ENCODE results near the gene AGRN. TPM values are rescaled to one million over a fixed set of nuclear protein-coding genes. Genes with fewer than 3 reads are reported as not detected.

Gene AGRN
- total RNA-seq, 3 donors from 2014 or later = 32.0 to 54.4 (median 40.6) TPM

- no peak overlapping the region for H3K4me3 ChIP-seq
- TF ChIP-seq, protein P1, sequence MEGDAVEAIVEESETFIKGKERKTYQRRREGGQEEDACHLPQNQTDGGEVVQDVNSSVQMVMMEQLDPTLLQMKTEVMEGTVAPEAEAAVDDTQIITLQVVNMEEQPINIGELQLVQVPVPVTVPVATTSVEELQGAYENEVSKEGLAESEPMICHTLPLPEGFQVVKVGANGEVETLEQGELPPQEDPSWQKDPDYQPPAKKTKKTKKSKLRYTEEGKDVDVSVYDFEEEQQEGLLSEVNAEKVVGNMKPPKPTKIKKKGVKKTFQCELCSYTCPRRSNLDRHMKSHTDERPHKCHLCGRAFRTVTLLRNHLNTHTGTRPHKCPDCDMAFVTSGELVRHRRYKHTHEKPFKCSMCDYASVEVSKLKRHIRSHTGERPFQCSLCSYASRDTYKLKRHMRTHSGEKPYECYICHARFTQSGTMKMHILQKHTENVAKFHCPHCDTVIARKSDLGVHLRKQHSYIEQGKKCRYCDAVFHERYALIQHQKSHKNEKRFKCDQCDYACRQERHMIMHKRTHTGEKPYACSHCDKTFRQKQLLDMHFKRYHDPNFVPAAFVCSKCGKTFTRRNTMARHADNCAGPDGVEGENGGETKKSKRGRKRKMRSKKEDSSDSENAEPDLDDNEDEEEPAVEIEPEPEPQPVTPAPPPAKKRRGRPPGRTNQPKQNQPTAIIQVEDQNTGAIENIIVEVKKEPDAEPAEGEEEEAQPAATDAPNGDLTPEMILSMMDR (IDR thresholded peaks at IDR 0.05) = no peak
- H3K36me3 ChIP-seq (ENCODE audit: low read depth) = no peaks in the 10 kb centered on the region
- DNase-seq (no peak), ATAC-seq (no peak)
- H3K9me3 ChIP-seq = no peaks in the 10 kb centered on the region
- peaks cover 11% of the 10 kb centered on the region for H3K4me1 ChIP-seq (ENCODE audit: low read depth)
- intact Hi-C loops (cut with DNase I, micrococcal nuclease) = loop anchor here in 1 of 2 donors (10.0 kb wide), 1 partner anchor 85 kb away; the partner anchor contains the start of gene PERM1
Observed at GRCh38 chr1:1069711-1070676, 50.1 kb downstream of the AGRN start.

- ATAC-seq (no peak), DNase-seq (no peak)
- TF ChIP-seq, protein P1 (IDR thresholded peaks at IDR 0.05) = no peak
- H3K9me3 ChIP-seq = no peaks in the 10 kb centered on the region
- H3K36me3 ChIP-seq (ENCODE audit: low read depth) = no peaks in the 10 kb centered on the region
- intact Hi-C loops (cut with DNase I, micrococcal nuclease) = no loop called here
- H3K4me1 ChIP-seq (ENCODE audit: low read depth) = peaks cover 11% of the 10 kb centered on the region
- no peak overlapping the region for H3K4me3 ChIP-seq
Observed at GRCh38 chr1:1071486-1072298, 51.8 kb downstream of the AGRN start.

GRCh38 chr1:1072299-1072848 lies 52.5 kb downstream of the AGRN start:
- intact Hi-C loops (cut with DNase I, micrococcal nuclease) = no loop called here
- H3K9me3 ChIP-seq = no peaks in the 10 kb centered on the region
- H3K4me1 ChIP-seq (ENCODE audit: low read depth) = peaks cover 11% of the 10 kb centered on the region
- H3K36me3 ChIP-seq (ENCODE audit: low read depth) = no peaks in the 10 kb centered on the region
- ATAC-seq = no peak
- TF ChIP-seq, protein P1 (IDR thresholded peaks at IDR 0.05) = no peak
- H3K4me3 ChIP-seq = no peak overlapping the region
- DNase-seq = no peak

GRCh38 chr1:1072849-1073742 lies 53.2 kb downstream of the AGRN start:
- peaks cover 10% of the 10 kb centered on the region for H3K4me1 ChIP-seq (ENCODE audit: low read depth)
- H3K36me3 ChIP-seq (ENCODE audit: low read depth) = no peaks in the 10 kb centered on the region
- intact Hi-C loops (cut with DNase I, micrococcal nuclease) = no loop called here
- DNase-seq (no peak), ATAC-seq (no peak)
- H3K4me3 ChIP-seq = no peak overlapping the region
- no peaks in the 10 kb centered on the region for H3K9me3 ChIP-seq
- TF ChIP-seq, protein P1 (IDR thresholded peaks at IDR 0.05) = no peak
